NOMO-1 (cell line): ENCODE data around the gene EDEM2.
"Not testable (repeated sequence)": the region's sequence is repeated elsewhere in the genome, so short reads cannot be mapped to it uniquely, and the experiment has no call there.

ENCODE experiments used
- DNase-seq, 2 experiments: peaks; one replicate each; lab custom pipeline; 2025; ENCODE audit not compliant: unreplicated experiment in 2 of 2; lab: John Stamatoyannopoulos, UW

The EDEM2 gene

GRCh38 chr20:35171438-35171752, 24.3 kb upstream of the EDEM2 start:
- DNase-seq: no peak

- DNase-seq: not testable (repeated sequence)
These were observed 21.7 kb upstream of the EDEM2 start for GRCh38 chr20:35168701-35169409.

- DNase-seq: no peak
These were observed 20.7 kb upstream of the EDEM2 start for GRCh38 chr20:35167787-35168186.

GRCh38 chr20:35166242-35166830, 19.2 kb upstream of the EDEM2 start:
- DNase-seq: no peak

GRCh38 chr20:35165221-35166185, 18.4 kb upstream of the EDEM2 start:
- DNase-seq: no peak

- DNase-seq: not testable (repeated sequence)
These were observed 17.4 kb upstream of the EDEM2 start for GRCh38 chr20:35164531-35164930.

GRCh38 chr20:35160341-35160740, 13.2 kb upstream of the EDEM2 start:
- DNase-seq: not testable (repeated sequence)

GRCh38 chr20:35156978-35157377, 9.8 kb upstream of the EDEM2 start:
- no peak for DNase-seq

- DNase-seq: no peak
These were observed 8.8 kb upstream of the EDEM2 start for GRCh38 chr20:35155936-35156335.

GRCh38 chr20:35151736-35152135, 4.6 kb upstream of the EDEM2 start:
- no peak for DNase-seq

- DNase-seq: no peak
These were observed 3.9 kb upstream of the EDEM2 start for GRCh38 chr20:35150846-35151579.

GRCh38 chr20:35147575-35148071, 487 bp upstream of the EDEM2 start:
- DNase-seq: peak in 1 of 2 experiments; percentile 75

- no peak for DNase-seq
These were observed 727 bp downstream of the EDEM2 start for GRCh38 chr20:35146299-35146919.

- DNase-seq: no peak
These were observed 2.0 kb downstream of the EDEM2 start for GRCh38 chr20:35145141-35145564.

GRCh38 chr20:35144694-35145093, 2.4 kb downstream of the EDEM2 start:
- DNase-seq: peak; percentile 63 to 89

GRCh38 chr20:35135867-35136586, 11.1 kb downstream of the EDEM2 start:
- no peak for DNase-seq

GRCh38 chr20:35134880-35135279, 12.3 kb downstream of the EDEM2 start:
- no peak for DNase-seq

GRCh38 chr20:35134472-35134871, 12.7 kb downstream of the EDEM2 start:
- DNase-seq: no peak

- no peak for DNase-seq
These were observed 13.4 kb downstream of the EDEM2 start for GRCh38 chr20:35133735-35134134.

GRCh38 chr20:35133031-35133430, 14.1 kb downstream of the EDEM2 start:
- DNase-seq: no peak
